Endothelial cell of umbilical vein (primary cell): ENCODE measurements around the gene PLK5. TPM values are rescaled to one million over a fixed set of nuclear protein-coding genes. Genes with fewer than 3 reads are reported as not detected.

ENCODE experiments used
- BruUV-seq: library from RNA; stranded (reverse); fragments of 400-500 nt; replicated peaks from 2 replicates; lab custom pipeline; 2021; lab: Mats Ljungman, UMichigan
- CTCF ChIA-PET: fragments of 300-600, 350-600 bp; sonication (Branson Sonifier 250); formaldehyde crosslinking; loops from one replicate; lab custom pipeline; 2021; ENCODE audit warnings: antibody characterized with exemption, inconsistent platforms; lab: Charles Lee
- POLR2A ChIA-PET: fragments of 300-600, 350-600 bp; sonication (Branson Sonifier 250); formaldehyde crosslinking; loops from one replicate; lab custom pipeline; 2021; ENCODE audit warnings: antibody characterized with exemption, inconsistent platforms; lab: Charles Lee
- DNase-seq: peaks from one replicate; pipeline ENCODE4 v3.0.0-alpha.2; 2011; ENCODE audit warnings: low read depth, low spot score
- FAIRE-seq: peaks from 2 replicates; lab custom pipeline; 2011; peaks lifted over from hg19 to GRCh38; lab: Jason Lieb, UNC
- H2AFZ ChIP-seq: 2 replicates; pipeline ENCODE4 v1.6.0; 2012; ENCODE audit warnings: low read depth, low read length, control low read depth, inconsistent platforms
- H3K27ac ChIP-seq: 2 replicates; pipeline ENCODE4 v1.5.1; 2011; ENCODE audit warnings: low read depth, mild to moderate bottlenecking, control low read depth, low read length, moderate library complexity; ENCODE audit not compliant: insufficient read depth
- H3K27me3 ChIP-seq, 2 experiments: 2 replicates each; pipeline versions ENCODE4 v1.6.0 to v1.6.1; 2011; ENCODE audit warnings: low read length in 2 of 2, mixed read lengths in 1 of 2; ENCODE audit not compliant: control insufficient read depth in 2 of 2, insufficient read depth in 2 of 2
- H3K36me3 ChIP-seq, 2 experiments: 2 replicates in 1 of 2; 3 replicates in 1 of 2; pipeline ENCODE4 v1.5.1; 2011; ENCODE audit warnings: low read length in 2 of 2, mild to moderate bottlenecking in 1 of 2, moderate library complexity in 1 of 2; ENCODE audit not compliant: control insufficient read depth in 2 of 2, insufficient read depth in 2 of 2; ENCODE audit errors: extremely low read depth in 1 of 2
- H3K4me1 ChIP-seq: 3 replicates; pipeline ENCODE4 v1.5.1; 2011; ENCODE audit warnings: mild to moderate bottlenecking, low read length; ENCODE audit not compliant: control insufficient read depth, insufficient read depth; ENCODE audit errors: extremely low read depth
- H3K4me2 ChIP-seq: 2 replicates; pipeline ENCODE4 v1.6.1; 2011; ENCODE audit warnings: low read length, control low read depth, mixed read lengths; ENCODE audit not compliant: insufficient read depth
- H3K4me3 ChIP-seq, 3 experiments: fragments of 200-600 bp in 1 of 3; sonication (generic), shearing (Covaris generic) in 1 of 3; replicated peaks in 1 of 3; 2 replicates each; pipeline ENCODE4 v1.5.1; 2011 to 2016; ENCODE audit warnings: control low read depth in 3 of 3, low read length in 3 of 3, mild to moderate bottlenecking in 2 of 3, inconsistent platforms in 1 of 3, low read depth in 1 of 3, moderate library complexity in 1 of 3; ENCODE audit not compliant: insufficient read depth in 1 of 3
- H3K79me2 ChIP-seq: 2 replicates; pipeline ENCODE4 v1.6.0; 2012; ENCODE audit warnings: low read length, inconsistent platforms; ENCODE audit not compliant: control insufficient read depth, insufficient read depth
- H3K9ac ChIP-seq: replicated peaks from 2 replicates; pipeline ENCODE3; 2011; ENCODE audit warnings: low read length, control low read depth; ENCODE audit not compliant: insufficient read depth; ENCODE audit errors: extremely low read depth
- H3K9me1 ChIP-seq: replicated peaks from 3 replicates; pipeline ENCODE4 v1.6.0; 2011; ENCODE audit warnings: mild to moderate bottlenecking, low read length; ENCODE audit not compliant: control insufficient read depth, insufficient read depth; ENCODE audit errors: extremely low read depth
- H3K9me3 ChIP-seq: replicated peaks from 2 replicates; pipeline ENCODE4 v1.5.1; 2012; ENCODE audit warnings: low read length, inconsistent platforms; ENCODE audit not compliant: control insufficient read depth, insufficient read depth
- H4K20me1 ChIP-seq: replicated peaks from 2 replicates; pipeline ENCODE3; 2011; ENCODE audit warnings: mild to moderate bottlenecking, low read length; ENCODE audit not compliant: control insufficient read depth, insufficient read depth; ENCODE audit errors: extremely low read depth
- CTCF ChIP-seq, 2 donors: IDR thresholded peaks; 1 replicate in 1 of 2; 2 replicates in 1 of 2; pipeline ENCODE4 v1.5.1; 2011; ENCODE audit warnings: low read length in 2 of 2, mild to moderate bottlenecking in 2 of 2, moderate library complexity in 2 of 2, control low read depth in 1 of 2, inconsistent platforms in 1 of 2, low read depth in 1 of 2; ENCODE audit not compliant: insufficient read depth in 1 of 2; ENCODE audit errors: extremely low read depth in 1 of 2
- EZH2 ChIP-seq: IDR thresholded peaks from 2 replicates; pipeline ENCODE4 v1.6.1; 2012; ENCODE audit warnings: borderline replicate concordance, low read depth, mild to moderate bottlenecking, moderate library complexity, low read length, inconsistent platforms; ENCODE audit not compliant: severe bottlenecking
- FOS ChIP-seq: IDR thresholded peaks from 2 replicates; pipeline ENCODE4 v1.6.1; 2011; ENCODE audit warnings: mild to moderate bottlenecking, low read length, moderate library complexity, borderline replicate concordance; ENCODE audit not compliant: insufficient read depth
- GATA2 ChIP-seq: IDR thresholded peaks from 2 replicates; pipeline ENCODE4 v1.7.0; 2011; ENCODE audit warnings: low read depth, mild to moderate bottlenecking, moderate library complexity, mixed read lengths, low read length; ENCODE audit not compliant: insufficient read length, insufficient read depth
- JUN ChIP-seq: IDR thresholded peaks from 2 replicates; pipeline ENCODE4 v1.6.1; 2011; ENCODE audit warnings: borderline replicate concordance, low read depth; ENCODE audit not compliant: insufficient read length, insufficient read depth
- MAX ChIP-seq: IDR thresholded peaks from 2 replicates; pipeline ENCODE4 v1.6.1; 2011; ENCODE audit not compliant: insufficient read depth, insufficient read length
- MYC ChIP-seq: IDR thresholded peaks from one replicate; pipeline ENCODE4 v1.6.1; 2011; ENCODE audit warnings: mild to moderate bottlenecking, low read depth, low read length
- POLR2A ChIP-seq: IDR thresholded peaks from 2 replicates; pipeline ENCODE4 v1.6.1; 2012; ENCODE audit warnings: low read depth, mild to moderate bottlenecking, control low read depth, low read length
- POLR2AphosphoS5 ChIP-seq: IDR thresholded peaks from 2 replicates; pipeline ENCODE4 v1.6.1; 2012; ENCODE audit warnings: low read depth, mild to moderate bottlenecking, control low read depth, low read length, moderate library complexity; ENCODE audit not compliant: insufficient read depth
- dilution Hi-C: fragments of 300-500 bp; cut with MboI; formaldehyde crosslinking; loops from one replicate; pipeline ENCODE4 v1.15.0; 2019; ENCODE audit warnings: low sequenced_read_pairs; ENCODE audit not compliant: extremely low pct_ligation_motif_present
- intact Hi-C: fragments of 100-400 bp; cut with micrococcal nuclease; formaldehyde crosslinking; loops from one replicate; pipeline ENCODE4 v1.10.0; 2022
- polyA plus RNA-seq, 4 experiments: library from polyadenylated mRNA; depleted of rRNA in 3 of 4; stranded (reverse) in 3 of 4; unstranded in 1 of 4; fragments of >200 nt; gene quantifications; 2 replicates each; pipeline versions ENCODE4 v1.2.1 to v1.2.3, GENCODE V29; 2011 to 2012; ENCODE audit warnings: missing spikeins in 1 of 4
- total RNA-seq: library from RNA; stranded (reverse); gene quantifications from 2 replicates; pipeline ENCODE4 v1.2.3, GENCODE V29; 2021

Gene PLK5
- total and polyA plus RNA-seq, 2 donors (not counting 3 experiments of a cell fraction or from before 2014, with no cell fraction given): not detected

- FAIRE-seq: no peak
- CTCF ChIA-PET: no interaction called here
- BruUV-seq: no TSS peak
These were observed 1.5 kb downstream of the PLK5 start for GRCh38 chr19:1525343-1525742.

More at GRCh38 chr19:1525343-1525742, 1.5 kb downstream of the PLK5 start:
- Histone ChIP-seq H3K27ac (no peak overlapping the region), H3K4me2 (no peak overlapping the region), H3K9ac (no peak overlapping the region), H3K9me1 (no peaks in the 10 kb centered on the region), H3K27me3 (peaks cover 9 to 12% of the 10 kb centered on the region in 2 experiments), H3K4me1 (no peaks in the 10 kb centered on the region), H3K36me3 (no peaks in the 10 kb centered on the region), H4K20me1 (no peaks in the 10 kb centered on the region), H3K9me3 (no peaks in the 10 kb centered on the region), H3K79me2 (no peaks in the 10 kb centered on the region), H3K4me3 (no peak overlapping the region), H2AFZ (no peak overlapping the region)
- intact Hi-C loops: no loop called here
- dilution Hi-C loops: no loop called here
- TF ChIP-seq EZH2 (no peak), MAX (no peak), POLR2A (no peak), MYC (no peak), POLR2AphosphoS5 (no peak), FOS (no peak), GATA2 (no peak), CTCF (IDR thresholded peaks at IDR 0.05; ENCODE audit: extremely low read depth in 1 of 2, insufficient read depth in 1 of 2, low read depth in 1 of 2, low read length in 2 of 2) (no peak), JUN (no peak)
- no peak for DNase-seq
- POLR2A ChIA-PET: no interaction called here
